Neutrophil (primary cell): ENCODE measurements around the gene ERVFRD-1.
A peak's percentile ranks its signal among the peaks of the same experiment; 100 is the strongest.

Experiments
- H3K27ac ChIP-seq: fragments of 200-600 bp; sonication (generic); 2 replicates; pipeline ENCODE4 v1.5.1; 2016; ENCODE audit warnings: mild to moderate bottlenecking, moderate library complexity
- H3K27me3 ChIP-seq: fragments of 200-600 bp; sonication (generic); 2 replicates; pipeline ENCODE4 v1.6.0; 2016; ENCODE audit warnings: mild to moderate bottlenecking
- H3K36me3 ChIP-seq: fragments of 200-600 bp; sonication (generic); 2 replicates; pipeline ENCODE4 v1.5.1; 2017
- H3K4me1 ChIP-seq, 2 experiments: fragments of 200-600 bp in 1 of 2; sonication (generic) in 1 of 2; 1 replicate in 1 of 2; 2 replicates in 1 of 2; pipeline versions ENCODE4 v1.5.1 to v1.6.1; 2013 to 2016; ENCODE audit warnings: low read depth in 1 of 2, low read length in 1 of 2, mild to moderate bottlenecking in 1 of 2, moderate library complexity in 1 of 2; ENCODE audit not compliant: control insufficient read depth in 1 of 2, insufficient read depth in 1 of 2
- H3K4me3 ChIP-seq, 2 experiments: fragments of 200-600 bp in 1 of 2; sonication (generic) in 1 of 2; 1 replicate in 1 of 2; 2 replicates in 1 of 2; pipeline ENCODE4 v1.5.1; 2013 to 2016; ENCODE audit warnings: low read depth in 1 of 2, low read length in 1 of 2, mild to moderate bottlenecking in 1 of 2, moderate library complexity in 1 of 2
- H3K9me3 ChIP-seq: fragments of 200-600 bp; sonication (generic); 2 replicates; pipeline ENCODE4 v1.5.1; 2016
- TF ChIP-seq, protein P1 (sequence below): fragments of 200-600 bp; sonication (generic); IDR thresholded peaks from 2 replicates; pipeline ENCODE4 v1.5.1; 2016; ENCODE audit warnings: antibody characterized with exemption

ERVFRD-1 gene

GRCh38 chr6:11098004-11098403, 13.5 kb downstream of the ERVFRD-1 start:
- H3K36me3 ChIP-seq = no peaks in the 10 kb centered on the region
- H3K27me3 ChIP-seq = no peaks in the 10 kb centered on the region
- H3K4me1 ChIP-seq = peaks cover 16 to 19% of the 10 kb centered on the region in 2 experiments
- H3K27ac ChIP-seq = no peak overlapping the region
- H3K4me3 ChIP-seq = no peak overlapping the region
- TF ChIP-seq, protein P1, sequence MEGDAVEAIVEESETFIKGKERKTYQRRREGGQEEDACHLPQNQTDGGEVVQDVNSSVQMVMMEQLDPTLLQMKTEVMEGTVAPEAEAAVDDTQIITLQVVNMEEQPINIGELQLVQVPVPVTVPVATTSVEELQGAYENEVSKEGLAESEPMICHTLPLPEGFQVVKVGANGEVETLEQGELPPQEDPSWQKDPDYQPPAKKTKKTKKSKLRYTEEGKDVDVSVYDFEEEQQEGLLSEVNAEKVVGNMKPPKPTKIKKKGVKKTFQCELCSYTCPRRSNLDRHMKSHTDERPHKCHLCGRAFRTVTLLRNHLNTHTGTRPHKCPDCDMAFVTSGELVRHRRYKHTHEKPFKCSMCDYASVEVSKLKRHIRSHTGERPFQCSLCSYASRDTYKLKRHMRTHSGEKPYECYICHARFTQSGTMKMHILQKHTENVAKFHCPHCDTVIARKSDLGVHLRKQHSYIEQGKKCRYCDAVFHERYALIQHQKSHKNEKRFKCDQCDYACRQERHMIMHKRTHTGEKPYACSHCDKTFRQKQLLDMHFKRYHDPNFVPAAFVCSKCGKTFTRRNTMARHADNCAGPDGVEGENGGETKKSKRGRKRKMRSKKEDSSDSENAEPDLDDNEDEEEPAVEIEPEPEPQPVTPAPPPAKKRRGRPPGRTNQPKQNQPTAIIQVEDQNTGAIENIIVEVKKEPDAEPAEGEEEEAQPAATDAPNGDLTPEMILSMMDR = no peak
- no peaks in the 10 kb centered on the region for H3K9me3 ChIP-seq

DNA sequence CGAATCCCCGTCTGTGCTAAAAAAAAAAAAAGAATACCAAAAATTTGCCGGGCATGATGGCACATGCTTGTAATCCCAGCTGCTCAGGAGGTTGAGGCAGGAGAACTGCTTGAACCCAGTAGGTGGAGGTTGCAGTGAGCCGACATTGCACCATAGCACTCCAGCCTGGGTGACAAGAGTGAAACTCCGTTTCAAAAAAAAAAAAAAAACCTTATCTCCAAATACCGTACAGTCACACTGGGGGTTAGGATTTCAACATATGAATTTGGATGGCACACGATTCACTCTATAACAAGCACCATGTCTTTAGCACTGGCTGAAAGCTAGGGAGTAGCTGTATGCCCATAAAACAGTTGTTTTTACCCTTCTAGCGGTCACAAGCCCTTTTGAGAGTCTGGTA, 14.0 kb downstream of the ERVFRD-1 start:
- TF ChIP-seq, protein P1 = no peak

DNA sequence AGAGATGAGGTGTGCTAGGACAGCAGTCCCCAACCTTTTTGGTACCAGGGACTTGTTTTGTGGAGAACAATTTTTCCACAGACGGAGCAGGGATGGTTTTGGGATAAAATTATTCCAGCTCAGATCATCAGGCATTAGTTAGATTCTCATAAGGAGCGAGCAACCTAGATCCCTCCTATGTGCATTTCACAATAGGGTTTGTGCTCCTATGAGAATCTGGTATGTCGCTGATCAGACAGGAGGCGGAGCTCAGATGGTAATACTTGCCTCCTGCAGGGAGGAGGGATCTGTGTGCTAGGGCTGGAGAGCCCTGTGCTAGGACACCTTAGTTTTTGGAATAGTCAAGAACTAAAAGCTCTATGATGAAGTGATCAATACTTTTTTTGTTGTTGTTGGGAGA, 15.4 kb downstream of the ERVFRD-1 start:
- Histone ChIP-seq H3K27me3 (no peaks in the 10 kb centered on the region), H3K4me3 (no peak overlapping the region), H3K36me3 (no peaks in the 10 kb centered on the region), H3K9me3 (no peaks in the 10 kb centered on the region), H3K27ac (no peak overlapping the region), H3K4me1 (peaks cover 14 to 18% of the 10 kb centered on the region in 2 experiments)
- TF ChIP-seq, protein P1 = no peak

More for the DNA sequence above, 14.0 kb downstream of the ERVFRD-1 start:
- no peaks in the 10 kb centered on the region for H3K36me3 ChIP-seq
- H3K27me3 ChIP-seq = no peaks in the 10 kb centered on the region
- H3K9me3 ChIP-seq = no peaks in the 10 kb centered on the region
- H3K27ac ChIP-seq = no peak overlapping the region
- no peak overlapping the region for H3K4me3 ChIP-seq
- H3K4me1 ChIP-seq = peaks cover 18 to 21% of the 10 kb centered on the region in 2 experiments

GRCh38 chr6:11094941-11095340, 16.6 kb downstream of the ERVFRD-1 start:
- Histone ChIP-seq H3K4me3 (peak overlapping the region in 1 of 2 experiments; percentile 85), H3K9me3 (no peaks in the 10 kb centered on the region), H3K27ac (no peak overlapping the region), H3K27me3 (no peaks in the 10 kb centered on the region), H3K36me3 (no peaks in the 10 kb centered on the region), H3K4me1 (peaks cover 14 to 18% of the 10 kb centered on the region in 2 experiments)
- TF ChIP-seq, protein P1 = no peak

GRCh38 chr6:11094411-11094851, 17.1 kb downstream of the ERVFRD-1 start:
- peak overlapping the region; percentile 85 to 100 for H3K4me3 ChIP-seq
- H3K27me3 ChIP-seq = no peaks in the 10 kb centered on the region
- H3K9me3 ChIP-seq = no peaks in the 10 kb centered on the region
- H3K27ac ChIP-seq = peak overlapping the region; percentile 84
- TF ChIP-seq, protein P1 = no peak
- no peaks in the 10 kb centered on the region for H3K36me3 ChIP-seq
- H3K4me1 ChIP-seq = peaks cover 14 to 18% of the 10 kb centered on the region in 2 experiments
